HUES48 (cell line): ENCODE results near the gene HEMK1.
A peak's percentile ranks its signal among the peaks of the same experiment; 100 is the strongest.

Source experiments
- H3K27ac ChIP-seq: one replicate; pipeline ENCODE4 v1.7.0; 2013; ENCODE audit warnings: low read depth, low read length, inconsistent platforms
- H3K27me3 ChIP-seq: 2 replicates; pipeline ENCODE4 v1.6.1; 2013; ENCODE audit warnings: mild to moderate bottlenecking, low read length; ENCODE audit not compliant: control insufficient read depth, insufficient read depth
- H3K36me3 ChIP-seq: 2 replicates; pipeline ENCODE4 v1.6.1; 2013; ENCODE audit warnings: low read length; ENCODE audit not compliant: control insufficient read depth, insufficient read depth
- H3K4me1 ChIP-seq: 2 replicates; pipeline ENCODE4 v1.6.1; 2013; ENCODE audit warnings: mild to moderate bottlenecking, low read length; ENCODE audit not compliant: control insufficient read depth, insufficient read depth
- H3K4me3 ChIP-seq: 2 replicates; pipeline ENCODE4 v1.5.1; 2013; ENCODE audit warnings: mild to moderate bottlenecking, low read depth, low read length
- H3K9ac ChIP-seq: 2 replicates; pipeline ENCODE4 v1.6.1; 2013; ENCODE audit warnings: mild to moderate bottlenecking, low read depth, low read length, moderate library complexity
- H3K9me3 ChIP-seq: 2 replicates; pipeline ENCODE4 v1.6.1; 2013; ENCODE audit warnings: low read length; ENCODE audit not compliant: control insufficient read depth, insufficient read depth

HEMK1 gene

GRCh38 chr3:50533316-50533715 lies 36.0 kb upstream of the HEMK1 start:
- H3K27me3 ChIP-seq, result peaks cover 26% of the 10 kb centered on the region
- H3K4me1 ChIP-seq, result peaks cover 12% of the 10 kb centered on the region

GRCh38 chr3:50533807-50534461 lies 35.4 kb upstream of the HEMK1 start:
- no peaks in the 10 kb centered on the region for H3K9me3 ChIP-seq

More at GRCh38 chr3:50533316-50533715, 36.0 kb upstream of the HEMK1 start:
- H3K36me3 ChIP-seq, result no peaks in the 10 kb centered on the region
- H3K9ac ChIP-seq, result no peak overlapping the region
- no peak overlapping the region for H3K27ac ChIP-seq
- no peak overlapping the region for H3K4me3 ChIP-seq
- no peaks in the 10 kb centered on the region for H3K9me3 ChIP-seq

GRCh38 chr3:50534681-50535330 lies 34.5 kb upstream of the HEMK1 start:
- H3K4me1 ChIP-seq, result peaks cover 23% of the 10 kb centered on the region
- no peak overlapping the region for H3K4me3 ChIP-seq
- no peak overlapping the region for H3K9ac ChIP-seq
- H3K9me3 ChIP-seq, result no peaks in the 10 kb centered on the region
- H3K27ac ChIP-seq, result no peak overlapping the region
- peaks cover 20% of the 10 kb centered on the region for H3K27me3 ChIP-seq
- H3K36me3 ChIP-seq, result no peaks in the 10 kb centered on the region

More at GRCh38 chr3:50533807-50534461, 35.4 kb upstream of the HEMK1 start:
- Histone ChIP-seq H3K27me3 (peaks cover 26% of the 10 kb centered on the region), H3K27ac (no peak overlapping the region), H3K4me3 (no peak overlapping the region), H3K9ac (no peak overlapping the region), H3K4me1 (peaks cover 18% of the 10 kb centered on the region), H3K36me3 (no peaks in the 10 kb centered on the region)

- Histone ChIP-seq H3K4me1 (peaks cover 16% of the 10 kb centered on the region), H3K9ac (no peak overlapping the region), H3K27ac (no peak overlapping the region), H3K27me3 (peaks cover 6% of the 10 kb centered on the region; the same call in 1 of the 2 replicates), H3K36me3 (no peaks in the 10 kb centered on the region), H3K4me3 (no peak overlapping the region), H3K9me3 (no peaks in the 10 kb centered on the region)
Observed at GRCh38 chr3:50536471-50537180, 32.7 kb upstream of the HEMK1 start.

GRCh38 chr3:50537421-50538129 lies 31.7 kb upstream of the HEMK1 start:
- peaks cover 16% of the 10 kb centered on the region for H3K4me1 ChIP-seq
- H3K9ac ChIP-seq, result no peak overlapping the region
- H3K27ac ChIP-seq, result no peak overlapping the region
- no peaks in the 10 kb centered on the region for H3K36me3 ChIP-seq
- no peak overlapping the region for H3K4me3 ChIP-seq
- no peaks in the 10 kb centered on the region for H3K9me3 ChIP-seq
- H3K27me3 ChIP-seq, result peaks cover 2% of the 10 kb centered on the region; the same call in 1 of the 2 replicates

GRCh38 chr3:50539356-50540286 lies 29.7 kb upstream of the HEMK1 start:
- H3K27me3 ChIP-seq, result peaks cover 2% of the 10 kb centered on the region; the same call in 1 of the 2 replicates
- H3K27ac ChIP-seq, result peak overlapping the region; percentile 42
- H3K9me3 ChIP-seq, result no peaks in the 10 kb centered on the region
- H3K4me3 ChIP-seq, result no peak overlapping the region
- peaks cover 16% of the 10 kb centered on the region for H3K4me1 ChIP-seq
- H3K36me3 ChIP-seq, result no peaks in the 10 kb centered on the region
- H3K9ac ChIP-seq, result no peak overlapping the region

- H3K36me3 ChIP-seq, result no peaks in the 10 kb centered on the region
- H3K4me3 ChIP-seq, result no peak overlapping the region
- H3K27me3 ChIP-seq, result 0 out of 2 replicates have a peak, but pooled peaks cover 2% of the 10 kb centered on the region
- H3K4me1 ChIP-seq, result peaks cover 22% of the 10 kb centered on the region
- no peak overlapping the region for H3K27ac ChIP-seq
- no peaks in the 10 kb centered on the region for H3K9me3 ChIP-seq
- no peak overlapping the region for H3K9ac ChIP-seq
Observed at GRCh38 chr3:50542177-50543034, 26.9 kb upstream of the HEMK1 start.

- Histone ChIP-seq H3K27me3 (no peaks in the 10 kb centered on the region), H3K4me3 (no peak overlapping the region), H3K9me3 (no peaks in the 10 kb centered on the region), H3K4me1 (peaks cover 6% of the 10 kb centered on the region), H3K9ac (no peak overlapping the region), H3K27ac (no peak overlapping the region), H3K36me3 (no peaks in the 10 kb centered on the region)
Observed at GRCh38 chr3:50545781-50546180, 23.5 kb upstream of the HEMK1 start.

- no peaks in the 10 kb centered on the region for H3K36me3 ChIP-seq
- no peaks in the 10 kb centered on the region for H3K9me3 ChIP-seq
- H3K9ac ChIP-seq, result no peak overlapping the region
- peaks cover 6% of the 10 kb centered on the region for H3K4me1 ChIP-seq
- H3K27ac ChIP-seq, result no peak overlapping the region
- no peaks in the 10 kb centered on the region; the same call in 1 of the 2 replicates for H3K27me3 ChIP-seq
- no peak overlapping the region for H3K4me3 ChIP-seq
Observed at GRCh38 chr3:50549226-50549625, 20.1 kb upstream of the HEMK1 start.
